Calu3 (cell line): Measurements from ENCODE around the gene TENM4. TPM values are rescaled to one million over a fixed set of nuclear protein-coding genes. Genes with fewer than 3 reads are reported as not detected.

Experiments
- BruUV-seq: library from RNA; stranded (reverse); fragments of 400-500 nt; replicated peaks from 2 replicates; lab custom pipeline; 2021; lab: Mats Ljungman, UMichigan
- CTCF ChIA-PET: fragments of 300-600 bp; sonication (Branson Sonifier 250); formaldehyde crosslinking; loops from one replicate; lab custom pipeline; 2022; ENCODE audit warnings: antibody characterized with exemption; lab: Charles Lee
- DNase-seq: peaks from one replicate; pipeline ENCODE4 v3.0.0; 2022
- H3K27ac Mint-ChIP-seq: one replicate; pipeline ENCODE4 v1.8.0; 2022; ENCODE audit warnings: mixed read lengths; ENCODE audit not compliant: unreplicated experiment
- H3K27me3 Mint-ChIP-seq: one replicate; pipeline ENCODE4 v1.8.0; 2022; ENCODE audit warnings: mixed read lengths; ENCODE audit not compliant: unreplicated experiment
- H3K36me3 Mint-ChIP-seq: one replicate; pipeline ENCODE4 v1.8.0; 2022; ENCODE audit warnings: mild to moderate bottlenecking, moderate library complexity, mixed read lengths; ENCODE audit not compliant: insufficient read depth, unreplicated experiment
- H3K4me1 Mint-ChIP-seq: one replicate; pipeline ENCODE4 v1.8.0; 2022; ENCODE audit warnings: mild to moderate bottlenecking, low read depth, mixed read lengths; ENCODE audit not compliant: unreplicated experiment
- H3K4me3 Mint-ChIP-seq: one replicate; pipeline ENCODE4 v1.8.0; 2022; ENCODE audit warnings: mild to moderate bottlenecking, low read depth, moderate library complexity, mixed read lengths; ENCODE audit not compliant: unreplicated experiment
- H3K9me3 Mint-ChIP-seq: one replicate; pipeline ENCODE4 v1.8.0; 2022; ENCODE audit warnings: low read depth, mixed read lengths; ENCODE audit not compliant: unreplicated experiment
- CTCF ChIP-seq: fragments of 200-600 bp; IDR thresholded peaks from one replicate; pipeline ENCODE4 v1.8.0; 2022; ENCODE audit warnings: antibody characterized with exemption; ENCODE audit not compliant: unreplicated experiment
- intact Hi-C: fragments of 100-400 bp; cut with micrococcal nuclease; formaldehyde crosslinking; loops from one replicate; pipeline ENCODE4 v1.10.0; 2022; ENCODE audit not compliant: unreplicated experiment
- total RNA-seq: library from RNA; stranded (reverse); gene quantifications from 2 replicates; pipeline ENCODE4 v1.2.3, GENCODE V29; 2022

The TENM4 gene
- total RNA-seq, 1 experiment from 2014 or later, result not detected

DNA sequence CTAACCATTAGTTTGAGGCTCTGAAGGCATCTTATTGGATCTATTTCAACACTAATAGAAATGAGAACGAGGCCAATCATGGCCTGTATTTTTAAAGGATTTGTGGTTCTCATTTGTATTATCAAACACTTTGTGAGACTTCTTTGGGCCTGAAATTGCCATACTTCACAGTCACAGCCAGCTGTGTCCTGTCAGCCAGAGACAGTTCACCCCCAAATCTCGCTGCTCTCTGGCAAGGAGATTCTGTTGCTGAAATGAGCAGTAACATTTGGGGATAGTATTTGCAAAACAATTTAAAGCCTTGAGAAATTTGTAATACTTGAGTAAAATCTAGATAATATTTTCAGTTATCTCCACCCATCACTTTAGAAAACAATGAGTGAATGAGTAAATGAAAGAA is 26.9 kb upstream of the TENM4 start:
- H3K9me3 Mint-ChIP-seq, result peaks cover 2% of the 10 kb centered on the region
- H3K4me1 Mint-ChIP-seq, result no peaks in the 10 kb centered on the region
- no peaks in the 10 kb centered on the region for H3K27me3 Mint-ChIP-seq
- H3K36me3 Mint-ChIP-seq, result no peaks in the 10 kb centered on the region
- CTCF ChIA-PET, result no interaction called here
- intact Hi-C loops, result no loop called here
- no peak for TF ChIP-seq CTCF
- no TSS peak for BruUV-seq
- no peak overlapping the region for H3K4me3 Mint-ChIP-seq
- no peak overlapping the region for H3K27ac Mint-ChIP-seq
- DNase-seq, result no peak

DNA sequence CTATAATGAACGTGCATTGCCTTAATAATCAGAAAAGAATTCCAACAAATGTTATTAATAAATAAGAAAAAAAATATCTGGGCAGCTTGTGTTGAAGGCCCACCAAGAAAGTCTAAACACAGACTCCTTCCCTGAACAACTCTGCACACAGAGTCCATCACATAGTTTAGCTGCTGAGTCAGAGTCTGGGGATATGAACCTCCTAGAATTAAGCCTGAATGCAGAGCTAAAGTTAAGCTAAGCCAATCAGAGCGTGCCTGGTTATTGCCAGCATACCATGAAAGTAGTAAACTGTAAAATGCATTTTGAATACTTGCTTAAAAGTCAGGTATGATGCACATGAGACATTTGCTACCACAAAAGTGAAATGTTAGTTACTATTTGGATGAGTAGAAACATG is 25.6 kb upstream of the TENM4 start:
- H3K27ac Mint-ChIP-seq, result no peak overlapping the region
- CTCF ChIA-PET, result no interaction called here
- intact Hi-C loops, result no loop called here
- no peaks in the 10 kb centered on the region for H3K27me3 Mint-ChIP-seq
- H3K4me3 Mint-ChIP-seq, result no peak overlapping the region
- BruUV-seq, result no TSS peak
- no peaks in the 10 kb centered on the region for H3K4me1 Mint-ChIP-seq
- no peaks in the 10 kb centered on the region for H3K9me3 Mint-ChIP-seq
- no peak for TF ChIP-seq CTCF
- H3K36me3 Mint-ChIP-seq, result no peaks in the 10 kb centered on the region
- no peak for DNase-seq

GRCh38 chr11:79465160-79465559 is 24.3 kb upstream of the TENM4 start:
- peaks cover 2% of the 10 kb centered on the region for H3K9me3 Mint-ChIP-seq
- CTCF ChIA-PET, result no interaction called here

DNA sequence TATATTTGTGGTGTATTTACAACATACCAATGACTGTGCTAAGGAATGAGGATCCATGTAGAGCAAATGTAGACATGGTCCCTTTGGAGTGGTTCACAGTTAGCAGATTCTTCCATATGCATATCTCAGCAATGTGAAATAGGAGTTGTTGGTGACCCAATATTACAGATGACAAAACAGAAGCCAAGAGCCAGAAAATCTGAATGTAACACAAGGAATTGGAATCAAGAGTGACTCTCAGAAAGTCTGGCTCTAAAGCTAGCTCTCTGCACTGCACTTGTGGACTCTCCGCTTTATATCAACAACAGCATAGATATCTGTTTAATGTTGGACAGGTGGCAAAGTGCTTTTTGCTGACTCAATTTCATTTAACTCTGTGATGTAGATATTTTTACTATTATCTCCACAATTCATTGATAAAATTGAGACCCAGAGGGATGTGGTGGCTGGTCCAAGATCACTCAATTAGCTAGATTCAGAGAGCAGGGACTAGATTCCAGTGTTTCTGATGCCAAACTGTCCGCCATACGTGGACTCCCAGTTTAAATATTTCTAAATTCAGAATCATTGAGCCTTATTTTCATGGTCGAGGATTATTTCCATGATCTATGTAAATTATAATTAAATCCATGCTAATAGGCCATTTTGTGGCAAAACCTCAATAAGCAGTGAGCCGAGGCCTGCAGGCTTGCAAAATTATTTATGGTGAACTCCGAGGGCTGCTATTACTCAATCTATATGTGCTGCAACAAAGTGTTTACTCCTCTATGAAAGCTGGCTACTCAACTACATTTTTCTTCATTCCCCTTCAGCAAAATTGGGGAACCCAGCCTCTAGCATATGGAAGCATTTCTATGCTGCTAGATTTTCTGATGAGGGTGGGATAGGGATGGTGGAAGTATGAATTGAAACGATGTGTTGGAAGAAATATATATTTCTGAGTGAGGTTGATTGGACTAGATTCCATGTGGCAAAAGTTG is 21.1 kb upstream of the TENM4 start:
- no peaks in the 10 kb centered on the region for H3K36me3 Mint-ChIP-seq
- no peaks in the 10 kb centered on the region for H3K4me1 Mint-ChIP-seq
- TF ChIP-seq CTCF, result no peak
- no peak overlapping the region for H3K27ac Mint-ChIP-seq
- BruUV-seq, result no TSS peak
- CTCF ChIA-PET, result no interaction called here
- no peaks in the 10 kb centered on the region for H3K27me3 Mint-ChIP-seq
- no peak overlapping the region for H3K4me3 Mint-ChIP-seq
- H3K9me3 Mint-ChIP-seq, result peaks cover 2% of the 10 kb centered on the region
- no peak for DNase-seq
- intact Hi-C loops, result no loop called here

More at GRCh38 chr11:79465160-79465559, 24.3 kb upstream of the TENM4 start:
- no peaks in the 10 kb centered on the region for H3K27me3 Mint-ChIP-seq
- DNase-seq, result no peak
- no peak for TF ChIP-seq CTCF
- no peaks in the 10 kb centered on the region for H3K4me1 Mint-ChIP-seq
- no TSS peak for BruUV-seq
- intact Hi-C loops, result no loop called here
- H3K27ac Mint-ChIP-seq, result no peak overlapping the region
- H3K4me3 Mint-ChIP-seq, result no peak overlapping the region
- H3K36me3 Mint-ChIP-seq, result no peaks in the 10 kb centered on the region
